ENCODE data around the gene USP30.

The USP30 gene

GRCh38 chr12:109065154-109065852 lies 12.9 kb downstream of the USP30 start:
- TF ChIP-seq CTCF (conservative IDR thresholded peaks at IDR 0.05; ENCODE audit: low read depth, low read length), result no peak
- no peak overlapping the region for H3K4me3 ChIP-seq (ENCODE audit: low read length)
- DNase-seq (ENCODE audit: low read depth), result no peak

- no peak overlapping the region for H3K4me3 ChIP-seq (ENCODE audit: low read length)
- DNase-seq (ENCODE audit: low read depth), result no peak
- TF ChIP-seq CTCF (conservative IDR thresholded peaks at IDR 0.05; ENCODE audit: low read depth, low read length), result no peak
These were observed 13.4 kb downstream of the USP30 start for GRCh38 chr12:109065853-109066193.

GRCh38 chr12:109069307-109070271 lies 17.2 kb downstream of the USP30 start:
- no peak for DNase-seq (ENCODE audit: low read depth)
- H3K4me3 ChIP-seq (ENCODE audit: low read length), result no peak overlapping the region
- no peak for TF ChIP-seq CTCF (conservative IDR thresholded peaks at IDR 0.05; ENCODE audit: low read depth, low read length)

GRCh38 chr12:109074866-109075265 lies 22.5 kb downstream of the USP30 start:
- no peak for TF ChIP-seq CTCF (conservative IDR thresholded peaks at IDR 0.05; ENCODE audit: low read depth, low read length)
- H3K4me3 ChIP-seq (ENCODE audit: low read length), result no peak overlapping the region
- DNase-seq (ENCODE audit: low read depth), result no peak

- DNase-seq (ENCODE audit: low read depth), result no peak
- no peak for TF ChIP-seq CTCF (conservative IDR thresholded peaks at IDR 0.05; ENCODE audit: low read depth, low read length)
- H3K4me3 ChIP-seq (ENCODE audit: low read length), result no peak overlapping the region
These were observed 30.4 kb downstream of the USP30 start for GRCh38 chr12:109082751-109083150.

GRCh38 chr12:109084425-109084824 lies 32.0 kb downstream of the USP30 start:
- DNase-seq (ENCODE audit: low read depth), result no peak
- no peak for TF ChIP-seq CTCF (conservative IDR thresholded peaks at IDR 0.05; ENCODE audit: low read depth, low read length)
- H3K4me3 ChIP-seq (ENCODE audit: low read length), result no peak overlapping the region

All from retinal pigment epithelial cell (primary cell).